Measurements from ENCODE around the gene HDAC4.

The HDAC4 gene

GRCh38 chr2:239354791-239355136 lies 46.1 kb downstream of the HDAC4 start:
- no peak for DNase-seq (ENCODE audit: low read depth)
- TF ChIP-seq, protein P1, sequence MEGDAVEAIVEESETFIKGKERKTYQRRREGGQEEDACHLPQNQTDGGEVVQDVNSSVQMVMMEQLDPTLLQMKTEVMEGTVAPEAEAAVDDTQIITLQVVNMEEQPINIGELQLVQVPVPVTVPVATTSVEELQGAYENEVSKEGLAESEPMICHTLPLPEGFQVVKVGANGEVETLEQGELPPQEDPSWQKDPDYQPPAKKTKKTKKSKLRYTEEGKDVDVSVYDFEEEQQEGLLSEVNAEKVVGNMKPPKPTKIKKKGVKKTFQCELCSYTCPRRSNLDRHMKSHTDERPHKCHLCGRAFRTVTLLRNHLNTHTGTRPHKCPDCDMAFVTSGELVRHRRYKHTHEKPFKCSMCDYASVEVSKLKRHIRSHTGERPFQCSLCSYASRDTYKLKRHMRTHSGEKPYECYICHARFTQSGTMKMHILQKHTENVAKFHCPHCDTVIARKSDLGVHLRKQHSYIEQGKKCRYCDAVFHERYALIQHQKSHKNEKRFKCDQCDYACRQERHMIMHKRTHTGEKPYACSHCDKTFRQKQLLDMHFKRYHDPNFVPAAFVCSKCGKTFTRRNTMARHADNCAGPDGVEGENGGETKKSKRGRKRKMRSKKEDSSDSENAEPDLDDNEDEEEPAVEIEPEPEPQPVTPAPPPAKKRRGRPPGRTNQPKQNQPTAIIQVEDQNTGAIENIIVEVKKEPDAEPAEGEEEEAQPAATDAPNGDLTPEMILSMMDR (conservative IDR thresholded peaks at IDR 0.05; ENCODE audit: low read length), result no peak
- no peak overlapping the region for H3K4me3 ChIP-seq (ENCODE audit: low read length)

DNA sequence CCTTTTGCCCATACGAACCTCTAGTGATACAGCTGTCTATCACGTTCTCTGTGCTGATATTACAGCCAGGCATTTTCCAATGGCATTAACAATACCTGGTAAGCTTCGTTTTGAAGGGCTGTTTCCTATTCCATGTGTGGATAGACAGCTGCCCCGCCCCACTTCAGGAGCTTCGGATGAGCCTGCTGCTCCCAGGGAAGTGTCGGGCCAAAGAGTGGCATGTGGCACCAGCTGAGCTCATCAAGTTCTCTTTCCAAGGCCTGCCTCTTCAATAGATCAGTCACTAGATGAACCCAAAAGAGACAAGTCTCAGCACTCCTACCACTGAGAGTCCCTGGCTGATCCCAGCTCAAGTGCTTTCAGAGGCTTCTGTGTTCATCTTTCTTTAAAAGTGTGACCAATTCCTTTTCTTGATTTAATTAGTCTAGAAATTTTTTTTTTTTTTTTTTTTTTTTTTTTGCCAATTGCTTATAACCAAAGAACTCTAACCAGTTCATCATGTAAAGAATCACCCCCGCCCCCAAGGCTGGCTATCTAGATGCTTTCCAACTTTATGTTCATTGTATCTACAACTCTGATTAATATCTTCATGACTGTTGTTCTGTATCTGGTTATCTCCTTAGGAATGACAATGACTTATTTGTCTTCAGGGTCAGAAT lies 46.6 kb downstream of the HDAC4 start:
- no peak for DNase-seq (ENCODE audit: low read depth)
- H3K4me3 ChIP-seq (ENCODE audit: low read length), result no peak overlapping the region
- TF ChIP-seq, protein P1 (conservative IDR thresholded peaks at IDR 0.05; ENCODE audit: low read length), result no peak

DNA sequence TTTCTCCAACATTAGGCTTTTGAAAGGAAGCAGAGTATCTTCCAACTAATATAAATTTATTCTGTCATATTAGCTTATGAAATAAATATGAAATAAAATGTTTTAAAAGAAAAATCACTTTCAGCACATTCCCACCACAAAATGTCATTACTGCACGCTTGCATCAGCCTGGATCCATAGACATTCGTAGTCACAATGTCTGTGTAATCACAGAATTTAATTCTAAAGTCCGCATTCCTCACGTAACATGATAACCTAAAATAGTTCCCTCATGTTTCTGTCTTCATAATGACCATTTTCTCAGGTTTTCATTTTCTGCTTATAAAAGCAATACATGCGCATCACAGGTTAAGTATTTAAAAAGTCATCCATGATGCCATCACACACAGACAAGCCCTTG lies 47.1 kb downstream of the HDAC4 start:
- no peak overlapping the region for H3K4me3 ChIP-seq (ENCODE audit: low read length)
- no peak for DNase-seq (ENCODE audit: low read depth)
- TF ChIP-seq, protein P1 (conservative IDR thresholded peaks at IDR 0.05; ENCODE audit: low read length), result no peak

DNA sequence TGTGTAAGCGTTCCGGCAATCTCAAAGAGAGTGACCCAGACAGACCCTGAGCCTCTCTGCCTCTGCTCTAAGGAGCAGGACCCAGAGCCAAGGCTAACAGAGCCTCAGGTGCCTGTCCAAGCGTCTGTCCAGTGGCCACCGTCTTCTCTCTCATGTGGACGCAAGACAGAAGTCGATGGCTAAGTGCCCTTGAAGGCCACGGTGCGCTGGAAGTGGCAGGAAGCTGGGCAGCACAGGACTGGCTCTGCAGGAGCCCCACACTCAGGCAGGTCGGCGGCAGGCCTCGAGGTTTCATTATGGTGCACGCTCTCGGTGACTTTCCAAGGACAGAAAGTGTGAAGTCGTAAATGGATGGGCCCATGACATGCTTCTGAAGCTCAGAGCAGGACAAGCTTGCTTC lies 49.1 kb downstream of the HDAC4 start:
- TF ChIP-seq, protein P1 (conservative IDR thresholded peaks at IDR 0.05; ENCODE audit: low read length), result no peak

DNA sequence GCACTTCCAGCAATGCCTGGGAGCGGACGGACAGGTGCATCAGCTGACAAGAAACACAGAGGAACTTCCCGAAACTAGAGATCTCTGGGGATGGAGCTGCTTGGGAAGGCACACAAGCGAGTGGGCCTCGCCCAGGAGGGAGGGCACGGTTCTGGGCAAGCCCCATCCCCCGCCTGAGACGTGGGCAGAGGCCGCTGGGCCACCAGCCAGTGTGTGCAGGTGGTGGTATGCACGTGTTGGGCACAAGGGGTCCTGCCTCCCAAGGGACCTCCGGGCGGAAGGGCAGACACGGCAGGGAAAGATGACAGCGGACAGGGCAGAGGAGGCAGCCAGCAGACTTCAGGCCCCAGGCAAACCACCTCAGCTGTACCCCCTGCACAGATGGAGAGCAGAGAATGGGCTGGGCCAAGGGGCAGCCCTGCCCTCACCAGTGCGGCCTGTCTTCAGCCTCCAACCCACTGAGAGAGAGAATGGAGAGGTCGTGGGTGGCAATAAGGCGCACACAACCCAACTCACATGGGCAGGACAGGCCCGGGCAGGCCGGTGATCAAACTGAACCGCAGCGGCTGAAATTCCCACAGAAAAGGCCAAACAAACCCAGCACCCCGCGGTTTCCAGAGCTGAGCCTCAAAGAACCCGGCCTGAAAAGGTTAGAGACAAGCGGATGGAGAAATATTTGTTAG lies 51.2 kb downstream of the HDAC4 start:
- no peak overlapping the region for H3K4me3 ChIP-seq (ENCODE audit: low read length)
- DNase-seq (ENCODE audit: low read depth), result no peak
- TF ChIP-seq, protein P1 (conservative IDR thresholded peaks at IDR 0.05; ENCODE audit: low read length), result no peak

More for the DNA sequence above, 49.1 kb downstream of the HDAC4 start:
- H3K4me3 ChIP-seq (ENCODE audit: low read length), result no peak overlapping the region
- DNase-seq (ENCODE audit: low read depth), result no peak

DNA sequence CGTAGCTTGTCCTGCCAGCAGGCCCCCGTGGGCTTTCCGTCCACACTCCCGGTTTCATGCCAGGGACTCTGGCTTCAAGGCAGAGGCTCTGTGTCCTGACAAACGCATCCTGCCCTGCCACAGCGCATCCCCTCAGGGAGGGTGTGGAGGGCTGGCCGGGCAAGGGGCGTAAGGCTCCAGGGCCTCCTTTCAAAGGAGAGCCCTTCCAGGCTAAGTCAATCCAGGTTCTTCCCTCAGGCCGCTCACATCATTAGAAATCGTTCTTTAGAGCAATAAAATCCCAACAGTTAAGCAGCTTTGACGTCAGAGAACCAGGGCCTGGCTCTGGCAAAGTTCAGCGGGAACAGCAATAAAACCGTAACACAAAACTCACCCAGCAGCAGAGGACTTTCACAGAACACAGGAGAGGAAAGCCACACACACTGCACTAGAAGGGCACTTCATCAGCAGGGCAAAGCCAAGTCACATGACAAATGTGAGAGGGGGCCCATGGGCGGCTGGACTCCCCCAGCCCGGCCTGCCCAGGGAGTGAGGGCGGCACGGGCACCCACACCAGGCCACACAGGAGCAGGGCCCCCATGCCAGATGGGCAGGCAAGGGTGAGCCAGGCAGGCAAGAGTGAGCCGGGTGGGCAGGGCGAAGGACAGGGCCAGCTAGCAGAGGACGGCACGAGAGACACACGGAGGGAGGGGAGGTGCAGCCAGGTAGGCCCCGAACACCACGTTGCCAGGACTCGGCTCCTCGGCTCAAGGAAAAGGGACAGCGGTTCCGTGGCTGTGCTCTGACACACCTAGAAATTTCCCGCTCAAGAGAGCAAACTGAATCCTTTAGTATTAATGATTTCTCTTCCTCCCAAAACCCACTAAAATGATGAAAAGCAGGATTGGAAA lies 52.0 kb downstream of the HDAC4 start:
- H3K4me3 ChIP-seq (ENCODE audit: low read length), result no peak overlapping the region
- TF ChIP-seq, protein P1 (conservative IDR thresholded peaks at IDR 0.05; ENCODE audit: low read length), result no peak
- no peak for DNase-seq (ENCODE audit: low read depth)
